Fibroblast of villous mesenchyme (primary cell): Measurements from ENCODE around the gene CEP112. TPM values are rescaled to one million over a fixed set of nuclear protein-coding genes. Genes with fewer than 3 reads are reported as not detected.

Experiments used
- DNase-seq: peaks from one replicate; pipeline ENCODE4 v3.0.0-alpha.2; 2010; ENCODE audit warnings: low read depth
- H3K4me3 ChIP-seq: 2 replicates; pipeline ENCODE4 v1.5.1; 2011; ENCODE audit warnings: low read depth, mild to moderate bottlenecking, low read length
- total RNA-seq: library from RNA; depleted of rRNA; stranded (reverse); fragments of >200 nt; gene quantifications from 2 replicates; pipeline ENCODE4 v1.2.3, GENCODE V29; 2012
- TF ChIP-seq, protein P1 (sequence below): IDR thresholded peaks from 2 replicates; pipeline ENCODE4 v1.5.1; 2012; ENCODE audit warnings: low read depth, mild to moderate bottlenecking, low read length; ENCODE audit not compliant: insufficient read depth

Gene CEP112
- total RNA-seq, 1 donor = 10.8 TPM

DNA sequence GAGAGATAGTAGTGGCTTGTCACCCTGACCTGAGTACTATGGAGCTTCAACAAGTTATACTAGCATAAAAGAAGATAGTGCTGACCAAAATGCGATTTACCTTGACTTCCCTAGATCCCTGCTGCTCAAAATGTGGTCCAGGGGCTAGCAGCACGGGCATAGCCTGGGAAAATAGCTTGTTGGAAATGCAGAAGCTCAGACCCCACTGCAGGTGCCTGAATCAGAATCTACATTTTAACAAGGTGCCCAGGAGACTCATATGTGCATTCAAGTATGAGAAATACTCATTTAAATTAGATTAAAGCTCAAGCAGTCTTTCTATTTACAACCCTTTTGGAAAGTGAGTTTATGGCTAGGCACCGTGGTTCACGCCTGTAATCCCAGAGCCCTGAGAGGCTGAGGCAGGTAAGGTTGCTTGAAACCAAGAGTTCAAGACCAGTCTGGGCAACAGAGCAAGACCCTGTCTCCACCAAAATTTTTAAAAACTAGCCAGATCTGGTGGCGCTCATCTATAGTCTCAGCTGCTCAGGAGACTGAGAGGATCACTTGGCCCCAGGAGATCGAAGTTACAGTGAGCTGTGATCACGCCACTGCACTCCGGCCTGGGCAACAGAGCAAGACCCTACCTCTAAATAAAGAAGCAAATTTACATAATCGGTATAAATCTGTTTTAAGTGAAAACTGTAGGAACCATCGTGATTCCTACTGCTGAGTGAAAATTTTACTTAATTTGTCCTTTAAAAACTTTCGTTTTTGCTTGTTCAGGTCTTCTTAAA is 30.0 kb upstream of the CEP112 start:
- no peak overlapping the region for H3K4me3 ChIP-seq
- DNase-seq = no peak
- TF ChIP-seq, protein P1, sequence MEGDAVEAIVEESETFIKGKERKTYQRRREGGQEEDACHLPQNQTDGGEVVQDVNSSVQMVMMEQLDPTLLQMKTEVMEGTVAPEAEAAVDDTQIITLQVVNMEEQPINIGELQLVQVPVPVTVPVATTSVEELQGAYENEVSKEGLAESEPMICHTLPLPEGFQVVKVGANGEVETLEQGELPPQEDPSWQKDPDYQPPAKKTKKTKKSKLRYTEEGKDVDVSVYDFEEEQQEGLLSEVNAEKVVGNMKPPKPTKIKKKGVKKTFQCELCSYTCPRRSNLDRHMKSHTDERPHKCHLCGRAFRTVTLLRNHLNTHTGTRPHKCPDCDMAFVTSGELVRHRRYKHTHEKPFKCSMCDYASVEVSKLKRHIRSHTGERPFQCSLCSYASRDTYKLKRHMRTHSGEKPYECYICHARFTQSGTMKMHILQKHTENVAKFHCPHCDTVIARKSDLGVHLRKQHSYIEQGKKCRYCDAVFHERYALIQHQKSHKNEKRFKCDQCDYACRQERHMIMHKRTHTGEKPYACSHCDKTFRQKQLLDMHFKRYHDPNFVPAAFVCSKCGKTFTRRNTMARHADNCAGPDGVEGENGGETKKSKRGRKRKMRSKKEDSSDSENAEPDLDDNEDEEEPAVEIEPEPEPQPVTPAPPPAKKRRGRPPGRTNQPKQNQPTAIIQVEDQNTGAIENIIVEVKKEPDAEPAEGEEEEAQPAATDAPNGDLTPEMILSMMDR = no peak

DNA sequence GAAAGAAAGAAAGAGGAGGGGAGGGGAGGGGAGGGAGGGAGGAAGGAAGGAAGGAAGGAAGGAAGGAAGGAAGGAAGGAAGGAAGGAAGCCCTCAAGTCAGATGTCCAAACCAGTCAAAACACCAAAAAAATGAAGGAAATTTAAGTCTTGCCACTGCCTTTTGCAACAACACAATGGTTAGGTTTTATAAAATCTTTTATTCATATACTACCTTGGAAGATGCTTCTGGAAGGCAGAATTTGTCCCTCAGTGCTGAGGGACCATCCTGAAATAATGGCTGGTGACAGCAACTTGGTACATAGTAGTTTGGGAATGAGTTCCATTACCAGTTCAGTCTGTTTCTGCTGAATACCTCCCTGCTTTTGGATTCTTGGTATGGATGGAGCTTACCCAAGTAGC is 29.4 kb upstream of the CEP112 start:
- DNase-seq = no peak
- TF ChIP-seq, protein P1 = no peak
- H3K4me3 ChIP-seq = no peak overlapping the region

DNA sequence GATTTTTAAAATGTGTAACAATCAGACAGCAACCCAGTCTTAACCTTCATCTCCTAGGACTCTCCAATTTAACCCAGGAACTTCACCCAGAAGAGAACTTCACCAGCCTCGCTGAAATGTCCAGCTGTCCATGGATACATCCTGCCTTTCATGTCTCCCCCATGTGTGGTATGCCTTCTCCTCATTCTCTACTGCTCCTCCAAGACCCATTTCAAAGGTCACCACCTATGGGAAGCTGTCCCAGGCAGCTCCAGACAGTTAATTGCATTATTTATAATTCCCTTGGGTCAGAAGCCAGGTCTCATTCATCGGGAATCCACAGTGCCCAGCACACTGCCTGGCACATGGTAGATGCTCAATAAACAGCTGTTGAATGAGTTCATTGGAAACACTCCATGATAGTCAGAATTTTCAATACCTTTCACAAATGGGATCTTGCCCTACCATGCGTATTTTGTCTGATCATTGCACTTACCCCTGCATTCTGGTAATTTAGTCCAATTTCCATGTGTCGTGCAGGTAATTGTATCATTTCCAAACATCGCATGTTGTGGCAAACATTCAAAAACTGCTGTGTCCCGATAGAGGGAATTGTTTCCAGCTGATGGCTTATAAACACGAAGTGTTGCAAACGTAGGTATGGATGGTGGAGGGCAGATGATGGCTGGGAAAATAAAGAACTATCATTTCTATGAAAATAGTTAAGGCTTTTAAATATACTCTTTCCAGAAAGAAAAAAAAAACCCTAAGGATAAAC is 28.3 kb upstream of the CEP112 start:
- DNase-seq = no peak
- H3K4me3 ChIP-seq = no peak overlapping the region
- TF ChIP-seq, protein P1 = no peak

DNA sequence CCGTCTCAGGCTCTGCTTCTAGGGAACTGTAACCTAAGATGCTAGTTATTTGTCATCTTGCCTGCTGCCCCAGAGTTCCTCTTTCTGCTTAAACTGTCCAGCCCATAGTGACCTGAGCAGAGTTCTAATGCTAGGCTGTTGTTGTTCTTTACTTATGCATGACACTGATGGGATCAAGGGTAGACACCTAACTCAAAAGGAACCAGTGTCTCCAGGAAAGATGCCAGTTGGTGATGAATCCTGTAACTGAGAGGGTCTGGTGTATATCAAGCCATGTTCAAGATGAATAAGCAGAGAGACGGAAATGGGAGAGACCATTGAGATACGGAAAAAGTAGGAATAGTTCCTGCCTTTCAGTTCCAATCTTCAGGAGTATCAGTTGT is 23.6 kb upstream of the CEP112 start:
- DNase-seq = no peak
- H3K4me3 ChIP-seq = no peak overlapping the region
- TF ChIP-seq, protein P1 = no peak

DNA sequence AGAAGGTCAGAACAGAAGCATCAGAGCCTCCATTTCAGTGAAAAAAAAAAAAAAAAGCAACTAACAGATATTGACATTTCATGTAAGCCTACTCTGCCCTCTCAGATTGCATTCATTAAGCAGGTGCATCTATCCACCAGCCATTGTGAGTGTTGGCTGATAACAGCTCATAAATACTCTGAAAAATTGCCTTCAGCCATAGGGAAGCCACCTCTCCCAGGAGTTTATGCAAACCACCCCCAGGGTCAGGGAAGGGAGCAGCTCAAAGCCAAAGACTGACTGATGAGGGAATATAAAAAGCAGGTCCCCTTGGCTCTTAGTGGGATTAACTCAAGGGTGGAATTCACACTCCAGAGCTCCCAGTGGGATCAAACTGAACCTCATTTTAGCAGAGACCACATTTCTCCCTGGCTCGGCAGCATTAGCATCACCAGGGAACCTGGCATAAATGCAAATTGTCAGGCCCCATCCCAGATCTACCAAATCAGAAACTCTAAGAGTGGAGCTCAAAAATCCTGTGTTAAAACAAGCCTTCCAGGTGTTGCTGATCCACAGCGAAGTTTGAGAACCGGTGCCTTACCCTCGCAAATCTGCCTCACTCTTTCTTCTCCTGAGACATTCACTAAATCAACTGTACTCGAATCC is 23.1 kb upstream of the CEP112 start:
- no peak for DNase-seq
- no peak overlapping the region for H3K4me3 ChIP-seq
- TF ChIP-seq, protein P1 = no peak

DNA sequence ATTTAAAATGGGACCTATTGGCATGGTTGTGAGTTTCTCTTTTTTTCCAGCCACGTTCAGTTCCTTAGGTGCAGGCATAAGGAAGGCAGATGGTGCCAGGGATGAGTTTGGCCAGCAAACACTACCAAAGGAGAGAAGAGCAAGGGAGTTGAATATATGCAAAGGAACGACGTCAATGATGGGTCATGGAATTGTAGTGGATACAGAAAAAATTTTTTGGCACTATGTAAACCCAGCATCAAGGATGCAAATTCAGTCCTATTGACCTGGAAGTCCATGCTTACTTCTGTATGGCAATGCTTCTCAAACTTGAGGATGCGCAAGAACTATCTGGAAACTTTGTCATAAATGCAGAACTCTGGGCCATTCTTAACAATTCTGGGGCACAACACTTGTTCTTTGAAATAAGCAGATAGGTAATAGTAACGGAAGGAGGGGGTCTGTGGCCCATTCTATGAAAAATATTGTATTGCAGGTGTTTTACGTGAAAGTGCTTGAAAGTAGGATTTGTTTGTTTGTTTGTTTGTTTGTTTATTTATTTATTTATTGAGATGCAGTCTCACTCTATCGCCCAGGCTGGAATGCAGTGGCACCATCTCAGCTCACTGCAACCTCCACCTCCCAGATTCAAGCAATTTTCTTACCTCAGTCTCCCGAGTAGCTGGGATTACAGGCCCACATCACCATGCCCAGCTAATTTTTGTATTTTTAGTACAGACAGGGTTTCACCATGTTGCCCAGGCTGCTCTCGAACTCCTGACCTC is 19.3 kb upstream of the CEP112 start:
- TF ChIP-seq, protein P1 = no peak
- no peak for DNase-seq

More for the DNA sequence above, 19.3 kb upstream of the CEP112 start:
- H3K4me3 ChIP-seq = no peak overlapping the region
